SIG-M5 treated with dmso at 0.1 percent for 504 hours (cell line): ENCODE measurements around the gene ANKFN1.

ENCODE experiments used
- DNase-seq: peaks from one replicate; lab custom pipeline; 2025; ENCODE audit not compliant: unreplicated experiment; lab: John Stamatoyannopoulos, UW

ANKFN1 gene

DNA sequence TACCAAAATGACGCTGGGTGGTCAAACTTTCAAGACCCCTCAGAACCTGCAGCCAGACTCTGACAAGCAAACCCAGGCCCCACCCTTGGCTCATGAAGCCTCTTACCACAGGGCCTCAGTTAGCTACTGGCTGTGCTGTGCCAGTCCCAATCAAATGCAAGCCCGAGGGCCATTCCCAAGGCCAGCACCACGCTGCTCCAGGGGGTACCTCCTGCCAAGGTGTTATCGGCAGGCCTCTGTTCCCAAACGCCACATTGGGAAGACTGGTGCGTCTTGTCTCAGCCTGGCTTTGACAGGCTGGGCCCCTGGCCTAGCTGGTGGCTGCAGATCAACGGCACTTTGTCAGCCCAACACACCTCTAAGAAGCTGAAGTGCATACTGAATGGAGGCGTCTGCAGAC is 404.4 kb downstream of the ANKFN1 start:
- no peak for DNase-seq

- no peak for DNase-seq
These were observed 404.8 kb downstream of the ANKFN1 start for GRCh38 chr17:56558088-56558487.
